GM21515 (cell line): ENCODE data around the gene GNL2.
"Not testable (repeated sequence)": the region's sequence is repeated elsewhere in the genome, so short reads cannot be mapped to it uniquely, and the experiment has no call there.

Experiments used
- ATAC-seq: cut with Tn5 transposase; IDR thresholded peaks from one replicate; pipeline ENCODE4 v1.9.1; 2021; ENCODE audit not compliant: unreplicated experiment

GNL2 gene

DNA sequence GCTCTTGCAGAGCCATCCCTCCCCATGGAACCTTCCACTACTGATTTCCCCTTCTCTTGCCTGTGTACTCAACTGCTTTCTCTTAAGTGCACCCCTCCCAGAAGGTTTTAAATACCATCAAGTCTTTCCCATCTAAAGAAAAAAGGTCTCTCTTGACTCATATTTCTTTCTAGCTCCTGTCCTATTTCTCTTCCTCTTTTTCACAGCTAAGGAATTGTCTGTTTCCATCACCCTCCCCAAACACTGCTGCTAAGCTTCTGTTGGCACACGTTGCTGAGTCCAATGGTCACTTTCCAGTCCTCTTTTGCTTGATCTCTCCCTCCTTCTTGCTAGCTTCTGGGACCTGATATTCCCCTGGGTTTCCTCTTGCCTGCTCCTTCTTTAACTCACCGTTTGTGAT is 13.3 kb upstream of the GNL2 start:
- no peak for ATAC-seq

DNA sequence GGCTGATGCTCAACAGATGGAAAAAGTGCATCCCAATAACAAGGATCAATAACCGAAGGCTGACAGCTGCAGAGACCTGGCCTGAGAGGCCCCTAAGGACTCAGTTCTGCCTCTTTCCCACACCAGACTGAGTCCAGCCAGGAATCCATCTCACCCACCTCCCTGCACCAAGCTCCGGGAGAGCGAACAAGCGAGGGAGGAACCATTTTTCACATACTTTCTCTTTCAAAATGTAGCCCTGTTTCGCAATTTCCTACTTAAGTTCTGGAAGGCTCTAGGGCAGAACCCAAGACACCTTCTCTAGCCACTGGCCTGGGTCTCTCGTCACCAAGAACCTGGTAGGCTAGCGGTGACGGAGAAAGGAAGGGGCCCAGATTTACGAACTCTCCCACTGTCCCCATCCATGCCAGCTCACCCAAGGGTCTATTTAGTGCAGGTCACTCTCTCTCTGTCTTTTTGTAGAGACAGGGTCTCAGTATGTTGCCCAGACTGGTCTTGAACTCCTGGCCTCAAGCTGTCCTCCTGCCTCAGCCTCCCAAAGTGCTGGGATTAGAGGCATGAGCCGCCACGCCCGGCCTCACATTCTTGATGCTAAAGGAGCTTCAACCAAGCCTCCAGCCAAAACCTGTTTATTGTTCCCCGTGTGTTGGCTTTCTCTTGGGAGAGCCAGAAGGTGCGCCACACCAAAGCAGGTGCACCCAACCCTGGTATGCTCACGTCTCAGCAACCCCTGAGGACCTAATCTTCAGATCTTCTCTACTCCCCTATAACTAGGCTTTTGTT is 10.9 kb upstream of the GNL2 start:
- ATAC-seq, result no peak

DNA sequence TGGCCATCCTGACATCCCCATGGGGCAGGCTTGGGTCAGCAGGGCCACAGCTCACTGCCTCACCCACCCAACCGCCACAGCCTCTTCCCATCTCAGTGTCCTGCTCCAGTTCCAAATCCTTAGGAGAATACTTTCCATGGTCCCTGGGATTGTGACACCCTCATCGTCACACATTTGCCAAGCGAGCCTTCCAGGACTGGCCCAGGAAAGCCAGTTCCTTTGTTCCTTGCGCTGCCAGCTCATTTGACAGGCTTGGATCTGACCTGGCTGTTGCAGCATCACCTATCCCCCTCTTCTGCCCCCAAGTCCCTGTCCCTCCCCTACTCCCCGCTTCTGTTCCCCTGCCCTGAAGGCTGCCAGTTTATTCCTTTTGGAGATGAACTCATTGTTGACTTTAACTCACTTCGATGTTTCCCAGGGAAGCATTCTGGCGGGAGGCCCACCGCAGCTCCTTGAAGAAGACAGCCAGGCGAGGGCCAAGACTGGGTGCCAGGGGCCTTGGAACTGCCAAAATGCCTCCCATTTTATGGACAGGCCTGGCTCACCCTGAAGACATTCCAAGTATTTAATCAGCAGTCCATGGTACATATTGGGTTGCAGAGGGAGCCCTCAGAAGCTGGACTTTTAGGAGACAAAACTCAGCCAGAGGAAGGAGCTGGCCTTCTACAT is 10.2 kb upstream of the GNL2 start:
- ATAC-seq, result no peak

DNA sequence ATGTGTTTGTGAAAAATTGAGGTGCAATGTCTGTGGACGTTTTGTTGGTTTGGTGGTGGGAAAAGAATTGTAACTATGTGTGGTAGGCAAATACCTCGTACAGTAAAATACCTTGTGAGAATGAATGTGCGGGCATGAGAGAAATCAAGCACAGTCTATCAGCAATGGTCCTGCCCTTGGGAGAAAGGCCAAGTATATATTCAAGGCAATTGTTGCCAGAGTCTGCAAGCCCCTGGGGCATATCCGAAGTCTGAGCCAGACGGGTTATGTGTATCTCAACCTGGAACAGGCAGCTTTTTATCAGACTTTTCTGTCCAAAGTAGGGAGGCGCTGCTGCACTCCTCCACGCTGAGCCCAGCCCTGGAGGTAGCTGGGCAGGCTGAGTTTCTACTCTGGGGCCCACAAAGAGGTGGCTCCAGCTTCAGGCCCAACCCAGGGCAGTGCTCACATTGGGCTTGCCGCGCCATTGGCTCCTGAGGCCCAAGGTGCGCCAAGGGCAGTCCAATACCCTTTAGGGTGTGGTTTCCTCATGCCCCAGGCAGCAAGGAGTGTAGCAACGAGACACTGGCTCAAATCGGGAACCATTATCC is 9.4 kb upstream of the GNL2 start:
- no peak for ATAC-seq

DNA sequence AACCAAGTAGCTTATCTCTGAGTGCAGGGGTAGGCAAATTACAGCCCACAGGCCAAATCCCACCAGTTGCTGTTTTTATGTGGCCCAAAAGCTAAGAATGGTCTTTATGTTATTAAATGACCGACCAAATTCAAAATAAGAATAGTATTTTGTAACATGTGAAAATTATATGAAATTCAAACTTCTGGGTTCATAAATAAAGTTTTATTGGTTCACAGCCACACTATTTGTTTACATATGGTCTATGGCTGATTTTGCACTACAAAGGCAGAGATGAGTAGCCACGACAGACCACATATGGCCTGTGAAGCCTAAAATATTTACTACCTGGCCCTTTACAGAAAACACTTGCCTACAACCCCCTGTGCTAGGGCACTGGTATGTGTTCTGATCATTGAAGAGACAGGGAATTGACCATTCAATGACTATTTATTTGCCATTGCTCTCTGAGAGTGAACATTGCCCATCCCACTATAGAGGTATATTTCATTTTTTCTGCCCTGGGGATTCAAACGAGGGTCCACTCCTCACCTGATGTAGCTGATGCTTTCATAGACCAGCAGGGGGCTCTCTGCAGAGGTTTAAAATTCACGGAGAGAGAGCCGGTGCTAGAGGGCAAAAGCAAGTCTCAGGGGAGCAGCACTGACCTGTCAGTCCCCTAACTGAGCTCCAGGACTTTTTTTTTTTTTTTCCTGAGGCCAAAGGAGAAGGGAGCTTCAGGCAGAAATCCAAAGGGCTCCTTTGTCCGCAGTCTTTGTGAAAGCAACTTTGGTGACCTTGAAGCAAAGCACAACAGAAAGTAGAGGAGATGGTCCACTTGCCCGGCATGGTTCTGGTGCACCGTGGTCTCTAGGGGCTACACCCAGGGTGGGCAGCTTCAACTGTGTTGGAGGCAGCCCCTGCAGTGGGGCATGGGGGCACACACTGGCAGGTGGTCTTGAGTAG is 7.3 kb upstream of the GNL2 start:
- ATAC-seq, result no peak

DNA sequence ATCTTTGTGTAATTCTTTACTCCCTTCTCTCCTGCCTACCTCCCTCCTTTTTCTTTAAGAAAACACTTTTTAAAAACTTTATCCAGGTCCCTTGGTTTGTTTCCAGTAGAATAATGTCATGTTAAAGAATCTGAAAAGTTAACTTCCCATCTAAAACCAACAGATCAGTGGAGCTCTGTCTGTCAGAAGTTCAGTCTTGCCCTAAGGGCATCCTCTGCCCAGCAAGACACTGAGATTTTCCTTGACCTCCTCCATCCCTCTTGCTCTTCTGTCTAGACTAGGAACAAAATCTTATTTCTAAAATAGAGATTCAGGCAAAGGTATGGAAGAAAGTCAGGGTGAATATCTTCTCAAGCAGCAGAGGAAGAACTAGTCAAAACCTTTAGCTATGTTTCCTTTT is 5.7 kb upstream of the GNL2 start:
- no peak for ATAC-seq

DNA sequence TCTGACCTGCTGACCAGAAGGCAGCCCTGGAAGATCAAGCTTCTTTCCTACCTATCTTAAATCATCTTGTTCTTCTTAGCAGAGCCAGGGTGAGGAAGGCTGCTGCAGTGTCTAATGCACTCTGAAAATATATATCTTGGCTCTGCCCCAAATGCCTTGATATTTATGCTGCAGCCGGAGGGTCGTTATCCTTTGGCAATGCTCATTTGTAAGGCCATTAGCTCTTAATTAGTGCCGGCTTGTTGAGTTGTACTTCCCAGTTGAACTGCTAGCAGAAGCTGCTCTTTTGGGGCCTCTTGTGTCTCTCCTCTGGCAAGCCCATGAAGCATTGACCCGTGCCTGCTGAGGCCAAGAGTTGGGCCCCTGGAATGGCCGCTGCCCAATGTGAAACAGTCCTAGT is 4.2 kb upstream of the GNL2 start:
- ATAC-seq, result no peak

DNA sequence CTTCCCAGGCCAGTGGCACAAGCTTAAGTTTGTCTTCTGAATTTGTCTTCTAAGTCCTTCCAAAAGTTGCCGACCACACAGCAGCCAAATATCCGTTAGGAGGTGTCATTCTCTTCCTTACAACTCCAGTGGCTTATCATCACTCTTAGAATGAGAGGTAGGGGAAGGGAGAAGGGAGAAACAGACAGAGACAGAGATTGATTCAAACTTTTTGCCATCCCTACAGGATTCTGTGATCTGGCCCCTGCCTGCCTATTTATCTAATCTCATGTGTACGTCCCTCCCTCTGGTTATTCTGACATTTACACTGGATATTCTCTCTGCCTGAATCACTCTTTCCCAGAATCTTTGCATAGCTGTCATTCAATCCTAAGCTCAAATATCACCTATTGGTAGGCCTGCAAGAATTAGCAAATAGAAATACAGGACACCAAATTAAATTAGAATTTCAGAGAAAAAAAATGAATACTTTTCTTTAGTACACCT is 488 bp upstream of the GNL2 start:
- no peak for ATAC-seq

DNA sequence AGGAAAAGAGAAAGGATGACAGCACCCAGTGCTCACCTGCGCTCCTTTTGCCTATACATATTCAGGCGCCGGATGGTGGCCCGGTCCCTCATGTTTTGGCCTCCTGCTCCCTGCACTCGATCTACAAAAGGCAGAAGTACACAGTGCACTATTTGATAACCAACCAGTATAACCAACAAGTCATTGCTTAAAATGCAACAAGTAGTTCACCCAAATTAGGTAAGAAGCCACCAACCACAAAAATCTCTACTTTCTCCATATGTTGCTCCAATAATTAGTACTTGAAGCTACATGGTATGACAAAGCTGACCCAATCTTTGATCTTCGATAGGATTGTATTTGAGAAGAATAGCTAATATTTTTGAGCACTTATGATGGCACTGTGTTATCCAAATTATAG is 2.0 kb downstream of the GNL2 start:
- no peak for ATAC-seq

DNA sequence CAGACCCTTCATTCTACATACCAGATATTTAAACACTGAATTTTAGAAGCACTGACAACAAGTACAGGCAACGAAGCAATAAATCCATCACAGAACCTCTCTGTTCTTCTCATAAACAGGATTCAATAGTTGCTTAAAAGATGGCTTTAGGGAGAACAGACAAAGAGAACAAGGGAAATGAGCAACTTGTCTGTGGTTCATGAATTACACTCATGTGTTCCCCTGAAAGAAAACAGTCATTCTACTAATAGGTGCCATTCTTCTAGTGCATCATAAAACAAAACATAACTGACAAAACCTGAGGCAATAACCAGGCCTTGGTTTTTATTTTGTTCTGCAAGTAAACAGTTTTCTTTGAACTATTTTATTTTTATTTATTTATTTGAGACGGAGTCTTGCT is 6.8 kb downstream of the GNL2 start:
- ATAC-seq, result no peak

DNA sequence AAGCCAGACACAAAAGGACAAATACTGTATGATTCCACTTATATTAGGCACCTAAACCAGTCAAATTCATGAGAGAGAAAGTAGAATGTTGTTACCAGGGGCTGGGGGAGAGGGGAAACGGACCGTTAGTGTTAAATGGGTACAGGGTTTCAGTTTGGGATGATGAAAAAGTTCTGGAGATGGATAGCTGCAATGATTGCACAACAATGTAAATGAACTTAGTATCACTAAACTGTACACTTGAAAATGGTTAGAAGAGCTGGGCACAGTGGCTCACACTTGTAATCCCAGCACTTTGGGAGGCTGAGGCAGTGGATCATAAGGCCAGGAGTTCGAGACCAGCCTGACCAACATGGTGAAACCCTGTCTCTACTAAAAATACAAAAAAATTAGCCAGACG is 11.2 kb downstream of the GNL2 start:
- ATAC-seq, result not testable (repeated sequence)

DNA sequence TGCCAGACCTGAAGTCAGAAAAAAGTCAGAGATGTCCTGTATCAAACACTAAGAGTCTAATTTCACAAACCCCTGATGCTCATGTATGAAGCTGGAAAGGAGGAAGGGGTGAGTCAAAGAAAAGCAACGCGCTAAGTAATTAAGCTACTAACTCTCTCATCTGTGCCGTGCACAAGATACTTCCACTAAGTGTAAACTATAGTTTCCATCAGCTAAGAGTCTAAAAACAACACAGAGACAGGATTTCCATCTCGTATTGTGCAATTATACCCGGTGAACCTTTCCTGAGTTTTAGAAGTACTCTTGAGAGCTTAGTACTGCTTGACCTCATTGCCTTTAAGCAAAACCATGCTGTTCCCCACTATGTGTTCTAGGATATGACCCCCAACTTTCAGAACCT is 20.0 kb downstream of the GNL2 start:
- no peak for ATAC-seq

DNA sequence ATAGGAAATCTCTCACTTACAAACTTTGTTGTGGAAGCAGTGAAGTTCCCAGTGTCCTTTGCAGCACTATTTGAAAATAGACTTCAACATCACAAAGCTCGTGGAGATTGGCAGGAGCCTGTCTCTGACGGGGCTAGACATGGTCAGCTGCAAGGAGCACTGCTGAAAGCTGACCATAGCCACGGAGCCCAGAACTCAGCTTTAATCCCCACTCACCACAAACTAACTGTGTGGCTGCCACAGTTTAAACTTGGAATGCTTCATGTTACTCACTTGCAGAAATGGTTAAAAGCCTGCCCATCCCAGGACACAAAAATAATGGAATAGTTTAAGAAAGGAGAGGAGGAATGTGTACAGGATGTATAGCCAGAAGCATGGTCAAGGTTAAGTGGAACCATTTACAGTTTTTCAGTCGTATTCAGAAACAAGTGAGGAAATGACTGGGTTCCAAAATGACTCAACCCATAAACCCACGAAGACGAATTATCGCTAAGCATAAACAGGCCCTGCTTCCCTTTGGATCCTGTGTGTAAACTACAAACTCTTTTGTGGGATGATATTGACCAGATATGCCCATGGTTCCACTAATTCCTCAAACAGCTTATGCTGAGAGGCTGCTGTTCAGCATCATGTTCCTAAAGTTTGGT is 20.8 kb downstream of the GNL2 start:
- no peak for ATAC-seq

DNA sequence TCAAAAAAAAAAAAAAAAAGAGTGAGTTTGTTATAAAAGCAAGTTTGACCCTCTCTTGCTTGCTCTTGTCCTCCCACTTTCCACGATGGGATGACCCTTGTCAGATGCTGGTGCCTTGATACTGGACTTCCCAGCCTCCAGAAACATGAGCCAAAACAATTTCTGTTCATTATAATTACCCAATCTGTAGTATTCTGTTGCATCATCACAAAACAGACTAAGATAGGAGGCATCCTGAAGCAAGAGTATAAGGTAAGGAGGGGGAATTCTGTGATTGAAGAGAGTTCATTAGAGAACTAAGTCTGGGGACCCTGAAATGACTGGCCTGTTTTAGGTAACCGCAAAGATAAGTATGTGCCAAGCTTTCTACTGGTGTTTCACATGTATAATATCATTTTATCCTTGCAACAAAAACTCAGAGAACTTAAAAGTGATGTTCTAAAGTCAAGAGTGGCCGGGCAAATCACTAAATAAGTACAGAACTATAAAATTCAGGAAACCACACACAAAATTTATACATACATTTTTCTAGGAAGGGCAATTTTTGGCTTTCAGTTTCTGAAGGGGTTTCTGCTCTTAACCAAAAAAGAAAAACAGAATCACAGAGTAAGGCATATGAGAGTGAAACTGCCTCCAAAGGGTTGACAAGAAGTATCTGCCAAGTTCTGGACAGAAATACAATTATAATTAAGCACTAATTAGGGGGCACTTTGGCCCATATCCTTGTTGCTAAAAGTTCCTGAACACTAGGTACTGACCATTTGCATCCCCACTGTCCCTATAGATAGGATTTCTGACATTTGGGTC is 25.0 kb downstream of the GNL2 start:
- no peak for ATAC-seq

DNA sequence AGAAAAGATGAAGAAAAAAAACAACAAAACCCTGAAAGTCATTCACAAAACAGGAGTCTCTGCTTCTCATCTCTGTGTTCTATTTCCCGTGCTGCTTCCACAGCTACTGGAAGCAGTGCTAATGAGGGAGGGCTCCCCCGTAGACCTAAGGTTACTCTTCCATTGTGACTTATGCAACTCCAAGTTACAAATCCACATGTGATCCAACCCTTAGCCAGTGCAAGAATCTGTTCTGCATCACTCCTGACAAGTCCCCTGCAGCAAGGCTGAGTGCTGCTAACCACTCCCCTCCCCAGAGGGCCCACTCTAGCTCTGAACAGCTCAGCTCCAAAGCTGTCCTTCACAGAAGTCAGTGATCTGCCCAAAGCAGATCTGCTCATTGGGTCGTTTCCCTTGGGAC is 28.7 kb downstream of the GNL2 start:
- ATAC-seq, result no peak

DNA sequence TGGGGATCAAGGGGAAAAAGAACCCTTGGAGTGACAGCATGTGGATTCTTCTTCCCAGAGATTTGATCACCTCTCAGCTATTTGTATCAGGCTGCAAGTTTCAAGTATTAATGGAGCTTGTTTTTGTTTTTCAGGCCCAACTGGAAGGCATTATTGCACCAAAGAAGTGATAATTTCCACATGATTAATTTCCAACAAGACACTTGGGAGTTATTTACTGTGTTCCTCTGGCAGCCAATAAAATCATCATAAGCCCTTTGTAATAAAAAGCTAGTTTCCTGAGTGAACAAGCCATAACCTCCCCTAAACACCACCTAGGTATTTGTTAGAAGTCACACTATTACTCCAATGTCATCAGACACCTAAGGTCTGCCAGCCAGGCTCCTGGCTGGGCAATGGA is 30.8 kb downstream of the GNL2 start:
- ATAC-seq, result no peak

DNA sequence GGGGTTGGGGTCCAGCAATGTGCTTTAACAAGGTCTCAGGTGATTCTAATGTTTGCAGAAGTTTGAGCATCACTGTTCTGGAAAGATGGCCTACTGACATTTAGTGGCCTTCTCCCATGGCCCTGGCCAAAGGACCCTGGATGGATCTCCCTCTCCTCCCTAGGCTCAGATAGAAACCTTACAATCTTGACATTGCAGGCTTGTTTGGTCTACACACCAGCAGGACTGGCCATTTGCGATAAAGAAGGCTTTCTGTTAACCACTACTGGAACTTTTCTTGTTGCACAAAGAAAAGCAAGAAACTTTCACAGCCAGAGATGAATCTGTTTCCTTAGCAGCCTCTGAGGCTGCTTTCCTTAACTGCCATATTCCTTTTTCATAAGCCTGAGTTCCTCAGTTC is 32.8 kb downstream of the GNL2 start:
- no peak for ATAC-seq

DNA sequence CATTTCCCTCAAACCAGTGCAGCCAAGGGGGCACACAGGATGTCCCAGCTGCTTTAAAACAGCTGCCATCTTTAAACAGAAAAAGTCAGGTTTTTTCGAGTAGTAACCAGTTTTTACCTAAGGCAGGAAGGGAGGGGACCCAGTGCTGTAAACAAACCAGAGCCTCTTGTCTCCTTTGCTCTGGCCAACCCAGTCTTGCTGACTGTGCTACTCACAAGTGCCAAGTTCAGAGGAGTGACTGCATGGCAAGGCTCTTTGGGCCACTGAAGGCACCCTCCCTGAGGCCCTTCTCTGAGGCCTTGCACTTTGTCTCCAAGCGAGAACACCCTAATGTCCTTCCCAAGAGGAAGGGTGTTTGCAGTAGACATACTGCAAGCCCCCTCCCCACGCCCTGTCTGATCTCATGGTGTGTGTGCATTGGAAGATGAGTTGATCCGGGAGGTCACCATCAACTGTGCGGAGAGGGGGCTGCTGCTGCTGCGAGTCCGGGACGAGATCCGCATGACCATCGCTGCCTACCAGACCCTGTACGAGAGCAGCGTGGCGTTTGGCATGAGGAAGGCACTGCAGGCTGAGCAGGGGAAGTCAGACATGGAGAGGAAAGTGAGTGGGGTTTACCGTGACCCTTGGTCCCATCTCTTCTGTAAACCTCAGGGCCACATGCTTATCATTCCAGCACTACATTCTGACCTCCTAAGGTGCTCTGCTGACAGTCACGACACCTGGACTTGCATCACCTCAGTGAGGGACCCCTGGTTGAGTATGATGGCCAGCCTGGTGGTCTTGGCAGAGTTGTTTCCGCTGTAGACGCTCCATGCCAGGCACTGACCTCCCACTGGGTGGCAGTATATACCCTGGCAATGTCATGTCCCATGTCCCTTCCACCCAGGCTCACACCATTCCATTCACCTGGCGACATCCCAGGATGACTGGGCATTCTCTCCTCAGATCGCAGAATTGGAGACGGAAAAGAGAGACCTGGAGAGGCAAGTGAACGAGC is 34.3 kb downstream of the GNL2 start:
- ATAC-seq, result no peak
